Fibroblast of villous mesenchyme (primary cell): ENCODE data around the gene GOLGA6C. TPM values are rescaled to one million over a fixed set of nuclear protein-coding genes. Genes with fewer than 3 reads are reported as not detected.
A peak's percentile ranks its signal among the peaks of the same experiment; 100 is the strongest.
"Not testable (repeated sequence)": the region's sequence is repeated elsewhere in the genome, so short reads cannot be mapped to it uniquely, and the experiment has no call there.

Experiments
- DNase-seq: peaks from one replicate; pipeline ENCODE4 v3.0.0-alpha.2; 2010; ENCODE audit warnings: low read depth
- H3K4me3 ChIP-seq: 2 replicates; pipeline ENCODE4 v1.5.1; 2011; ENCODE audit warnings: low read depth, mild to moderate bottlenecking, low read length
- total RNA-seq: library from RNA; depleted of rRNA; stranded (reverse); fragments of >200 nt; gene quantifications from 2 replicates; pipeline ENCODE4 v1.2.3, GENCODE V29; 2012
- TF ChIP-seq, protein P1 (sequence below): IDR thresholded peaks from 2 replicates; pipeline ENCODE4 v1.5.1; 2012; ENCODE audit warnings: low read depth, mild to moderate bottlenecking, low read length; ENCODE audit not compliant: insufficient read depth

GOLGA6C gene, protein sequence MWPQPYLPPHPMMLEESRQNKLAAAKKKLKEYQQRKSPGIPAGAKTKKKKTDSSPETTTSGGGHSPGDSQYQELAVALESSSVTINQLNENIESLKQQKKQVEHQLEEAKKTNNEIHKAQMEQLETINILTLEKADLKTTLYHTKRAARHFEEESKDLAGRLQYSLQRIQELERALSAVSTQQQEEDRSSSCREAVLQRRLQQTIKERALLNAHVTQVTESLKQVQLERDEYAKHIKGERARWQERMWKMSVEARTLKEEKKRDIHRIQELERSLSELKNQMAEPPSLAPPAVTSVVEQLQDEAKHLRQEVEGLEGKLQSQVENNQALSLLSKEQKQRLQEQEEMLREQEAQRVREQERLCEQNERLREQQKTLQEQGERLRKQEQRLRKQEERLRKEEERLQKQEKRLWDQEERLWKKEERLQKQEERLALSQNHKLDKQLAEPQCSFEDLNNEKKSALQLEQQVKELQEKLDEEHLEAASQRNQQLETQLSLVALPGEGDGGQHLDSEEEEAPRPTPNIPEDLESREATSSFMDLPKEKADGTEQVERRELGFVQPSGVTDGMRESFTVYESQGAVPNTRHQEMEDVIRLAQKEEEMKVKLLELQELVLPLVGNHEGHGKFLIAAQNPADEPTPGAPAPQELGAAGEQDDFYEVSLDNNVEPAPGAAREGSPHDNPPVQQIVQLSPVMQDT
- not detected in 2 replicates for total RNA-seq

DNA sequence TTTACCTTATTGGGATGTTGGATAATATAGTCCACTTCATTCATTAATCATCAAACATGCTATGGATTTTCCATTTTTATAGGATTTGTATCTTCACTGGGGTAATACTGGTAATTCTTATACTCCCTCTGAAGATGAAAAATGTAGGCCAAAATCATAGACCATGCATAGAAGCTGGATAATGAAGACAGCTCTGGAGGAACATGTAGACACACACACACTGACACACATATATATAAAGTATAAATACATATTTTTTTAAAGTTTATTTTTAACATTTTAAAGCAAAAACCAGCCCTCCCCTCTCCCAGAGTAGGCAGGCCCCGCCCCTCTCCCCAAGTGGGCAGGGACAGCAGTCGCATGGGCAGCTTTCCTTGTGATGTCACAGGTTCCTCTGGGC lies at the start of gene GOLGA6C:
Gene GOLGA6C, plus strand, starts transcription at position 301 of the 400 bp plus-strand sequence. CDS start 265 bp downstream, outside the sequence.
- not testable (repeated sequence) for H3K4me3 ChIP-seq, DNase-seq

DNA sequence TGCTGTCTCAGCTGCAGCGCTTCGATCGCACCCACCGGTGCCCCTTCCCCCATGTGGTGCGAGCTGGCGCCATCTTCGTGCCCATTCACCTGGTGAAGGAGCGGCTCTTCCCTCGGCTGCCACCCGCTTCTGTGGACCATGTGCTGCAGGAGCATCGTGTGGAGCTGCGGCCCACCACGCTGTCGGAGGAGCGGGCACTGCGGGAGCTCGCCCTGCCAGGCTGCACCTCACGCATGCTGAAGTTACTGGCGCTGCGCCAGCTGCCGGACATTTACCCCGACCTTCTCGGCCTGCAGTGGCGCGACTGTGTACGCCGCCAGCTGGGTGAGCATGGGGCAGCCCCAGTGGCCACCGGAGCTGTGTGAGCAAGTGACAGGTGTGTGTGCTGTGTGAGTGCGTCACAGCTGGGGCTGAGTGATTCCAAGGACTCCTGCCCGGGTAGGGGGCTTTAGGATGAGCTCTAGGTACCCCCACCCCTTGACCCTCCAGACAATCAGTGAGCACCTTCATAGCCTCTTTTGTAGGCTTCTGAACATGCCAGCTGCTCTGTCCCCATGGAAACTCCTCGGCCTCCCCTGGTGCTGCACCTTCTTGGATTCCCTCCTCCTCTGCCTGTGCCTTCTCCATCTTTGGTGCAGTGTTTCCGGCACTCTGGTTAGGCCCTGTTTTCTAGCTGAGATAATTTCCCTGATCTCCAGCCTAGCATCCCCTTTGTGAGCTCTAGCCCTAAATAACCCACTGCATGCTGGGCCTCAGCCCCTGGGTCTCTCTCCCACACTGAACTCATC lies 49.4 kb upstream of the GOLGA6C start:
- no peak overlapping the region for H3K4me3 ChIP-seq
- TF ChIP-seq, protein P1, sequence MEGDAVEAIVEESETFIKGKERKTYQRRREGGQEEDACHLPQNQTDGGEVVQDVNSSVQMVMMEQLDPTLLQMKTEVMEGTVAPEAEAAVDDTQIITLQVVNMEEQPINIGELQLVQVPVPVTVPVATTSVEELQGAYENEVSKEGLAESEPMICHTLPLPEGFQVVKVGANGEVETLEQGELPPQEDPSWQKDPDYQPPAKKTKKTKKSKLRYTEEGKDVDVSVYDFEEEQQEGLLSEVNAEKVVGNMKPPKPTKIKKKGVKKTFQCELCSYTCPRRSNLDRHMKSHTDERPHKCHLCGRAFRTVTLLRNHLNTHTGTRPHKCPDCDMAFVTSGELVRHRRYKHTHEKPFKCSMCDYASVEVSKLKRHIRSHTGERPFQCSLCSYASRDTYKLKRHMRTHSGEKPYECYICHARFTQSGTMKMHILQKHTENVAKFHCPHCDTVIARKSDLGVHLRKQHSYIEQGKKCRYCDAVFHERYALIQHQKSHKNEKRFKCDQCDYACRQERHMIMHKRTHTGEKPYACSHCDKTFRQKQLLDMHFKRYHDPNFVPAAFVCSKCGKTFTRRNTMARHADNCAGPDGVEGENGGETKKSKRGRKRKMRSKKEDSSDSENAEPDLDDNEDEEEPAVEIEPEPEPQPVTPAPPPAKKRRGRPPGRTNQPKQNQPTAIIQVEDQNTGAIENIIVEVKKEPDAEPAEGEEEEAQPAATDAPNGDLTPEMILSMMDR: no peak
- DNase-seq: no peak

DNA sequence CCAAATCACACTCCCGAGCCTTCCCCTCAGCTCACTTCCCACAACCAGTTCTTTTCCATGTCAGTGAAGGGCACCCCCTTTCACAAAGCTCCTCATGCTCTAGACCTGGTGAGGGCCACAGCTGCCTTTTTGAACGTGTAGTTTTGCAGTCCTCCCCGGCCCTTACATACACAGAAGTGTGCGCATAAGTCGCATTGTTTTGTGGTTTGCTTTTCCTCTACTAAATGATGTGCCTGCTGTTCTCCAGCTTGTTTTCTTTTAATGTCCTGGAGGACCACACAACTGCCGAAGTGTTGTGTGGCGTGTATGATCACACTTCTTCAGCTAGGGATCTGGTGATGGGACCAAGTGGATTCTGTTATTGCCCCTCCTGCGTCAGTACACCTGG lies 48.9 kb upstream of the GOLGA6C start:
- no peak overlapping the region for H3K4me3 ChIP-seq
- TF ChIP-seq, protein P1: no peak
- DNase-seq: no peak

GRCh38 chr15:75210811-75211230 lies 47.3 kb upstream of the GOLGA6C start:
- no peak for DNase-seq
- TF ChIP-seq, protein P1: no peak
- no peak overlapping the region for H3K4me3 ChIP-seq

GRCh38 chr15:75211436-75212199 lies 46.5 kb upstream of the GOLGA6C start:
- no peak overlapping the region for H3K4me3 ChIP-seq
- TF ChIP-seq, protein P1: no peak
- DNase-seq: peak; percentile 16

DNA sequence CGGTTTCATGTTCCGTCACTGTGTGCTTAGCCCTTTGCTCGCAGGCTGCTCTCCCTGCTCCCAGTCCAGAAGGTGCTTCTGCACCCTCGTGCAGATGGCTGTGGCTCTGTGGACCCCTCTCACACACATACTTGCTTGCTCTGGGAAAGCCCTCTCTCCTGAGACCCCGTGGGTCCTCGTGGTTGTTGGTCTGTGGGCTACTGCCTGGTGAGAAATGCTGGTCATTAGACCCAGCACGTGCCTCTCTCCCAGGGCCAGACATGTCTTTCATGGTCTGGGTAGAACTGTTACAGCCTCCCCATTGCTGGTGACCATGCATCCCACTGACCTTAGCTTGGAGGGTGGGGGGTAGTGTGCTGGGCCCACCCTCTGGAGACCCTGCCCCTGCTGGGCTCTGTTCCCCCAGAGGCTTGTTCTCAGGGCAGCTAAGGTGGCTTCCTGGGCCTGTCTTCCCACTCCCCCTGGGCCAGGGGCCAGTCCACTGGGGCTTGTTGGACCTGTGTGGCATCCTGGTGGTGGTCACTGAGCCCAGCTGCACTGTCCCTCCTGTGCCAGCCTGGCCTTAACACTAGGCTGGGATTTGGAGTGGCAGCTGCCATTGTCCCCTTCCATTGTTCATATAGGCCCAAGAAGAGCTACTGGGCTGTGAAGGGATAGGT lies 45.8 kb upstream of the GOLGA6C start:
- H3K4me3 ChIP-seq: no peak overlapping the region
- TF ChIP-seq, protein P1: no peak
- DNase-seq: no peak
